ENCODE results near the gene EEF1AKMT2.

DNA sequence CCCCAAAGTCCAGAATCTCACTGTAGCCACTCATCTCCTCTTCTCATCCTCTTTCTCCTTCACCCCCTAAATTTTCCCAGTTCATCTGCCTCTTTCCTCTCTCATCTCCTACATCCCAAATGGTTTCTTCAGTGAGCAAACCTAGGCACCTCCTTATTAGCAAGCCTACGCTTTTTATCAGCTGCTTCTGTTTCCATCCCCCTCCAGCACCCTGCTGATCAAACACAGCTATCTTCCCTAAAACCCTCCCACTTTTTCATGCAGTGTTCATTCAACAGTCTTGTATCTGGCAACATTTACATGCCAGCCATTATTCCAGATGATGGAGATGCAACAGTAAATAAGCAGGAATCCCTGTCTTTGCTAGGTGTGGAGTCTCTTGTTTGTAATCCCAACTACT is 6.7 kb upstream of the EEF1AKMT2 start:
- TF ChIP-seq, protein P1, sequence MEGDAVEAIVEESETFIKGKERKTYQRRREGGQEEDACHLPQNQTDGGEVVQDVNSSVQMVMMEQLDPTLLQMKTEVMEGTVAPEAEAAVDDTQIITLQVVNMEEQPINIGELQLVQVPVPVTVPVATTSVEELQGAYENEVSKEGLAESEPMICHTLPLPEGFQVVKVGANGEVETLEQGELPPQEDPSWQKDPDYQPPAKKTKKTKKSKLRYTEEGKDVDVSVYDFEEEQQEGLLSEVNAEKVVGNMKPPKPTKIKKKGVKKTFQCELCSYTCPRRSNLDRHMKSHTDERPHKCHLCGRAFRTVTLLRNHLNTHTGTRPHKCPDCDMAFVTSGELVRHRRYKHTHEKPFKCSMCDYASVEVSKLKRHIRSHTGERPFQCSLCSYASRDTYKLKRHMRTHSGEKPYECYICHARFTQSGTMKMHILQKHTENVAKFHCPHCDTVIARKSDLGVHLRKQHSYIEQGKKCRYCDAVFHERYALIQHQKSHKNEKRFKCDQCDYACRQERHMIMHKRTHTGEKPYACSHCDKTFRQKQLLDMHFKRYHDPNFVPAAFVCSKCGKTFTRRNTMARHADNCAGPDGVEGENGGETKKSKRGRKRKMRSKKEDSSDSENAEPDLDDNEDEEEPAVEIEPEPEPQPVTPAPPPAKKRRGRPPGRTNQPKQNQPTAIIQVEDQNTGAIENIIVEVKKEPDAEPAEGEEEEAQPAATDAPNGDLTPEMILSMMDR (conservative IDR thresholded peaks at IDR 0.05 in 1 of 2, IDR thresholded peaks at IDR 0.05 in 1 of 2; ENCODE audit: low read depth in 1 of 2, low read length in 2 of 2) = no peak
- no peak for TF ChIP-seq EZH2 (IDR thresholded peaks at IDR 0.05; ENCODE audit: low read length, missing control alignments)

Data from fibroblast of lung (primary cell).